ENCODE measurements around the gene CCL3.
"Not testable (repeated sequence)": the region's sequence is repeated elsewhere in the genome, so short reads cannot be mapped to it uniquely, and the experiment has no call there.

CCL3 gene

DNA sequence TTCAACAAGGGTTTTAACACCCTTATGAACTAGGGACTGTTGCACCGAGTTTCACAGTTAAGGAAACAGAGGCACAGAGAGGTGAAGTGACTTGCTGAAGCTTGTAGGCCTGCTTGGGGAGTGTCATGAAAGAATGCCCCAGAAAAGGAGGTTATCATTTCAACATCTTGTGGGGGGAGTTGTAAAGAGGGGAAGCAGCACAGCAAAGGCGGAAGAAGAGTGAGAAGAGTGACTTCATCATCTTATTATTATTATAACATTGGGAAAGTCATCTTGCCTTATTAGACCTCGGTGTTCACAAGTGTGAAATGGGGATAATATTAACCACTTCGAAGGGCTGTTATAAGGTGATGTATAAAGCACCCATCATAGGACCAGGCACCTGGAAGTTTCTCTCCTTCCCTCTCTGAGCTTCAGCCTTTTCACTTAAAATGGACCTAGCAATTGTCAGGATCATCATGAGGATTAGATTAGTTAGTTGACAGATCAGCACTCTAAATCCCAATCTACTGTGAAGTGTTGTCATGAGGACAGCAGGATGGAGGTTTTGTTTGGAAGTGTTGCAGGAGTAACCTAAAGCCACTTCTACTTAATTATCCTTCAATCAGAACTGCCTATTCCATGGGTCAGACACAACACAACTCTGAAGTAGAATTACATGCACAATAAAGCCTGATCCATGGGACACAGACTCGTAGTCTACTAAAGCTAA lies 16.0 kb upstream of the CCL3 start:
- TF ChIP-seq, protein P1, sequence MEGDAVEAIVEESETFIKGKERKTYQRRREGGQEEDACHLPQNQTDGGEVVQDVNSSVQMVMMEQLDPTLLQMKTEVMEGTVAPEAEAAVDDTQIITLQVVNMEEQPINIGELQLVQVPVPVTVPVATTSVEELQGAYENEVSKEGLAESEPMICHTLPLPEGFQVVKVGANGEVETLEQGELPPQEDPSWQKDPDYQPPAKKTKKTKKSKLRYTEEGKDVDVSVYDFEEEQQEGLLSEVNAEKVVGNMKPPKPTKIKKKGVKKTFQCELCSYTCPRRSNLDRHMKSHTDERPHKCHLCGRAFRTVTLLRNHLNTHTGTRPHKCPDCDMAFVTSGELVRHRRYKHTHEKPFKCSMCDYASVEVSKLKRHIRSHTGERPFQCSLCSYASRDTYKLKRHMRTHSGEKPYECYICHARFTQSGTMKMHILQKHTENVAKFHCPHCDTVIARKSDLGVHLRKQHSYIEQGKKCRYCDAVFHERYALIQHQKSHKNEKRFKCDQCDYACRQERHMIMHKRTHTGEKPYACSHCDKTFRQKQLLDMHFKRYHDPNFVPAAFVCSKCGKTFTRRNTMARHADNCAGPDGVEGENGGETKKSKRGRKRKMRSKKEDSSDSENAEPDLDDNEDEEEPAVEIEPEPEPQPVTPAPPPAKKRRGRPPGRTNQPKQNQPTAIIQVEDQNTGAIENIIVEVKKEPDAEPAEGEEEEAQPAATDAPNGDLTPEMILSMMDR (IDR thresholded peaks at IDR 0.05; ENCODE audit: low read depth, low read length, missing control alignments): no peak
- H3K4me3 ChIP-seq (replicated peaks; ENCODE audit: low read depth, low read length): no peak overlapping the region
- DNase-seq (ENCODE audit: extremely low read depth, low read depth): no peak

DNA sequence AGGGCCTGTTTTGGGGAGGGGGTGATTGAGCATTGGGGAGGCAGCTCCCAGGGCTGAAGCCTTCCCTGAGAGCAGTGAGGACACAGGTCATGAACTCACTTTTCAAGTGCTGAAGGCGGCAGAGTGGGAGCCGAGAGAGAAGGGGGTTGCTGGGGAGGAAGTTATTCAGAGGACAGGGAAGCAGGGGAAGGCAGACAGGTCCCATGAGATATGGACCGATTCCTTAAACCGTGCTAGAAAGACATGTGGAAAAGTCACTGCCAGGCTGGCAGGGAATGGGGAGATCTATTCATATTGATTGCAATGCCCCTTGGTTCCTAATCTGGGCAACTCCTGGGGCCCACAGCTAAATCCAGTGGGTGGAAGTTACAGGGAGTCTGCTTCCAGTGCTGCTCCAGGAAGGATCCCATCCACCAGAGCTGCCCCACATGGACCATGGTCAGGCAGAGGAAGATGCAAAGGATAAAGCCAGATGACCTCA lies 14.8 kb upstream of the CCL3 start:
- no peak overlapping the region for H3K4me3 ChIP-seq (replicated peaks; ENCODE audit: low read depth, low read length)
- no peak for DNase-seq (ENCODE audit: extremely low read depth, low read depth)
- TF ChIP-seq, protein P1 (IDR thresholded peaks at IDR 0.05; ENCODE audit: low read depth, low read length, missing control alignments): no peak

DNA sequence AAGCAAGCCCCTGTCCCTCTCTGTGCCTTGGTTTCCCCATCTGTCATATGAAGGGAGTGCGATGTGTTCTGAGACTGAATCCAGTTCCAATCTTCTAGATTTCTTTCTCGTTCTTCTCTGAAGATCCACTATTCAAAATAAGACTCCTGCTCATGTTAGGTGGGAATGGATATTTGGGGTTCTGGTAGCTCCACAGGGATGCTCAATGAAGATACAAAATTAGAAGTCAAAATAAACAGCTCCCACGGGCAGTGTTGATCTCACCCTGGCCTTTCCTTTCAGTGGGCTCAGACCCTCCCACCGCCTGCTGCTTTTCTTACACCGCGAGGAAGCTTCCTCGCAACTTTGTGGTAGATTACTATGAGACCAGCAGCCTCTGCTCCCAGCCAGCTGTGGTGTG lies 14.3 kb upstream of the CCL3 start:
- H3K4me3 ChIP-seq (replicated peaks; ENCODE audit: low read depth, low read length); DNase-seq (ENCODE audit: extremely low read depth, low read depth): not testable (repeated sequence)

DNA sequence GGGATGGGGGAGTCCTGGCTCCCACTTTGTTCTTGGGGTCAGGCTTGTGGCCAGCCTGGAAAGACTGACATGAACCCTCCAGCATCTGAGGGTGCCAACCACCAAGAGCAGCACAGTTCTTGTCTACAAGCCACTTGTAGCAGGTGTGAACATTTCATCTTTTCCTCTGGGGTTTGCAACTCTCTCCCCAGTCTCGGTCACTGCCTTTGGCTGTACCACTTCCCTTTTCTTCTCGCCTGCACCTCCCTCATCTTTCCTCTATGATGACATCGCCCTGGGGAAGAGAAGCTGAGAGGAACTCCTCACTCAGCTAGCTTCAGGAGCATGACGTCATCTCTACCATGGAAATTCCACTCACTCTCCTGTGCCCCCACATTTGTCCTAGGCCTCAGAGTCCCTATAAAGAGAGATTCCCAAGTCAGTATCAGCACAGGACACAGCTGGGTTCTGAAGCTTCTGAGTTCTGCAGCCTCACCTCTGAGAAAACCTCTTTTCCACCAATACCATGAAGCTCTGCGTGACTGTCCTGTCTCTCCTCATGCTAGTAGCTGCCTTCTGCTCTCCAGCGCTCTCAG lies 13.5 kb upstream of the CCL3 start, which contains the start of gene CCL4:
CCL4 (plus strand) TSS at position 427 of the 575 bp plus-strand sequence; CDS start at position 506, 79 bp downstream.
- H3K4me3 ChIP-seq (replicated peaks; ENCODE audit: low read depth, low read length); DNase-seq (ENCODE audit: extremely low read depth, low read depth): not testable (repeated sequence)

DNA sequence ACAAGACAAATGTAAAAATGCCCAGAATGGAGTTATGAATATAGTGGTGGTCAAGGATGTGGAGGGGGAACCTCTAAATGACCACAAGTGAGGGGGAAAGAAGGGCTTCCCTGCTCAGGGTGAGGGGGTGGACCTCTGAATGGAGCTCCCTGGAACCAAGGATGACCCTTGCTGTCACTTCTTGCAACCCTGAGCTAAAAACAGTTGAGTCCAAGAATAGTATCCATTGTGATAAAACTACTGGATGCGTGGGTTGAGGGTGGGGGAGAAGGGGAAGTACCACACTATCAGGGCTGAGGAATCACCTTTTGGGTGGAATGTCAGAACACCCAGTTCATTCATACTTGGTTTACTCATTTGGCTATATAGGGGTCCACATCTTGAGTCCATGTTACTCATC lies 9.1 kb upstream of the CCL3 start:
- not testable (repeated sequence) for H3K4me3 ChIP-seq (replicated peaks; ENCODE audit: low read depth, low read length); DNase-seq (ENCODE audit: extremely low read depth, low read depth)

DNA sequence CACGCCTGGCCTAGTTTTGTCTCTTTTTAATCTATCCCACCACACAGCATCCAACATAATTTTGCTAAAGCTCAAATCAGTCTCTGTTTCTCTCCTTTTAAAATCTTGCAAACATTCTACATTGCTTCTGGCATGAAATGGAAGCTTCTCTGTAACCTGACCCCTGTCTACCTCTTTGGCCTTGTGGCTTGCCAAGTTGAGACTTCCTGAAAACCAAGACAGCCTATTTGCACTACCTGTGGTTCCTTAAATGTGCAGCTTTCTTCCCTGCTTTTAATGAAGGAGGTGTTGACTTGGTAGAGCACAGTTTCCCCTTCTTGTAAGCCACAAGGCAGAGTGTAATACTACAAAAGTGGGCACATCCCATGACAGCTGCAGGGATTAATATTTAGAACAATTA lies 6.0 kb upstream of the CCL3 start:
- H3K4me3 ChIP-seq (replicated peaks; ENCODE audit: low read depth, low read length): no peak overlapping the region
- no peak for DNase-seq (ENCODE audit: extremely low read depth, low read depth)
- TF ChIP-seq, protein P1 (IDR thresholded peaks at IDR 0.05; ENCODE audit: low read depth, low read length, missing control alignments): no peak

DNA sequence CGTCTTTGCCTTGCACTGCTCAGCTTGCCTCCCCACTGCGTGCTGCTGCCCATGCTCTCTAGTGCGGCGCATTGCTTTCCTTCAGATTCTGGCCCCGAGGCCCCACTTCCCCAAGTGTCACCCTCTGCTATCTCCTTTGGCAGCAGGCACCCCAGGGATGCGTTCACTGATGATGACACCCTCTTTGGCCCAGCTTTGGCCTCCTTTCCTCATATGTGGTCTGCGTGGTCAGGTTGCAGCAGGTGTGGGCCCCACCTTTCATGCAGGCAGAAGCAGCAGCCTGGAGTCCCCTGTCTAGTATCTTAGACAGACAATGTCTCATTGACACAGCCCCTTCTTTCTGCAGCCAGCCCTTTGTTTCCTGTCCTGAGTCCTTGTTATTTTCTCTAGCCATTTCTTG lies 4.8 kb upstream of the CCL3 start:
- TF ChIP-seq, protein P1 (IDR thresholded peaks at IDR 0.05; ENCODE audit: low read depth, low read length, missing control alignments): no peak
- no peak for DNase-seq (ENCODE audit: extremely low read depth, low read depth)
- no peak overlapping the region for H3K4me3 ChIP-seq (replicated peaks; ENCODE audit: low read depth, low read length)

DNA sequence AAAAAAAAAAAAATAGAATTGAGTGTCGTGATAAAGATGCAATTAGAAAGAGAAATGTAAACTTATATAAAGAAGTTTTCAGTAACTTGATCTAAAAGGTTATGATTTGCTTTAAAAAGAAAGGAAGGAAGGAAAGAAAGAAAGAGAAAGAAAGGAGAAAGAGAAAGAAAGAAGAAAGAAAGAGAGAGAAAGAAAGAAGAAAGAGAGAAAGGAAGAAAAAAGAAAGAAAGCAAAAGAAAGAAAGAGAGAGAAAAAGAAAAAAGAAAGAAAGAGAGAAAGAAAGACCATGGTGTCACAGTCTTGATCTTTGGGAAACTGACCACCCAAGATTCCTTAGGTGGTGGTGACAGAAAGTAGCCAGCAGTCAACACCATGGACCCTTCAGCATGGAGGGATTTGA lies 4.3 kb upstream of the CCL3 start:
- TF ChIP-seq, protein P1 (IDR thresholded peaks at IDR 0.05; ENCODE audit: low read depth, low read length, missing control alignments): no peak
- DNase-seq (ENCODE audit: extremely low read depth, low read depth): no peak
- H3K4me3 ChIP-seq (replicated peaks; ENCODE audit: low read depth, low read length): no peak overlapping the region

DNA sequence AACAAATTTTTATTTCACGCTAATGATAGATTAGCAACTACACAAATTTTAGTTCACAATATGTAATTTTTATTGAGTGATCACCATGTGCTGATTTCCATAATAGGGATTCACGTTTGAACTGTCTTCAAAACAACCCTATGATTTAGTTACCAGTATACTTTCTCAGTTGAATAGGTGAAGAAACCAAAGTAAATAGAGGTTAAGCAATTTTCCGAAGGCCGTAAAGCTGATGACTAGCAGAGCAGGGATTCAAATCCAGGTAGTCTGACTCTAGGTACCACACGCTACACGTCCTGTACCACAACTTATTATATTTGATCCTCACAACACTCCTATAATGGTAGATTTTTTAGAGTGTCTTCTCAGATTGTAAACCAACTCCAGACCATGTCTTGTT lies 2.8 kb upstream of the CCL3 start:
- H3K4me3 ChIP-seq (replicated peaks; ENCODE audit: low read depth, low read length); DNase-seq (ENCODE audit: extremely low read depth, low read depth): not testable (repeated sequence)

Measured in HFF-Myc (cell line).